Measurements from ENCODE around the gene BCAS1.
A peak's percentile ranks its signal among the peaks of the same experiment; 100 is the strongest.

BCAS1 gene

GRCh38 chr20:53897884-53898555, 172.4 kb downstream of the BCAS1 start:
- H3K4me1 Mint-ChIP-seq, result peaks cover 55% of the 10 kb centered on the region
- no peaks in the 10 kb centered on the region for H3K9me3 Mint-ChIP-seq
- no peaks in the 10 kb centered on the region for H3K27me3 Mint-ChIP-seq
- no peak overlapping the region for H3K4me3 Mint-ChIP-seq
- H3K36me3 Mint-ChIP-seq, result no peaks in the 10 kb centered on the region
- peak overlapping the region; percentile 86 for H3K27ac Mint-ChIP-seq

GRCh38 chr20:53896647-53897046, 173.7 kb downstream of the BCAS1 start:
- Mint-ChIP-seq H3K4me1 (peaks cover 60% of the 10 kb centered on the region), H3K9me3 (no peaks in the 10 kb centered on the region), H3K4me3 (no peak overlapping the region), H3K27me3 (no peaks in the 10 kb centered on the region), H3K27ac (no peak overlapping the region), H3K36me3 (no peaks in the 10 kb centered on the region)

- Mint-ChIP-seq H3K36me3 (no peaks in the 10 kb centered on the region), H3K4me3 (no peak overlapping the region), H3K4me1 (peaks cover 62% of the 10 kb centered on the region), H3K27me3 (no peaks in the 10 kb centered on the region), H3K27ac (no peak overlapping the region), H3K9me3 (no peaks in the 10 kb centered on the region)
Measured at GRCh38 chr20:53896041-53896440, 174.4 kb downstream of the BCAS1 start.

GRCh38 chr20:53895385-53895755, 175.0 kb downstream of the BCAS1 start:
- peaks cover 62% of the 10 kb centered on the region for H3K4me1 Mint-ChIP-seq
- no peaks in the 10 kb centered on the region for H3K36me3 Mint-ChIP-seq
- H3K27ac Mint-ChIP-seq, result no peak overlapping the region
- no peaks in the 10 kb centered on the region for H3K9me3 Mint-ChIP-seq
- no peak overlapping the region for H3K4me3 Mint-ChIP-seq
- no peaks in the 10 kb centered on the region for H3K27me3 Mint-ChIP-seq

GRCh38 chr20:53894707-53895384, 175.5 kb downstream of the BCAS1 start:
- Mint-ChIP-seq H3K4me3 (no peak overlapping the region), H3K36me3 (no peaks in the 10 kb centered on the region), H3K9me3 (no peaks in the 10 kb centered on the region), H3K27me3 (no peaks in the 10 kb centered on the region), H3K27ac (peak overlapping the region; percentile 27), H3K4me1 (peaks cover 60% of the 10 kb centered on the region)
